H9 (cell line): Measurements from ENCODE around the gene MYH9. TPM values are rescaled to one million over a fixed set of nuclear protein-coding genes. Genes with fewer than 3 reads are reported as not detected.

Source experiments
- DNase-seq: peaks from one replicate; pipeline ENCODE4 v3.0.0-alpha.2; 2017
- H2AFZ ChIP-seq: one replicate; pipeline ENCODE4 v1.6.1; 2013; ENCODE audit warnings: mild to moderate bottlenecking, low read length, control low read depth, moderate library complexity
- H2AK5ac ChIP-seq: 2 replicates; pipeline ENCODE4 v1.6.1; 2013; ENCODE audit warnings: low read length, control low read depth, mixed read lengths; ENCODE audit not compliant: insufficient read length
- H2BK120ac ChIP-seq: one replicate; pipeline ENCODE4 v1.6.1; 2013; ENCODE audit warnings: low read depth, mild to moderate bottlenecking, low read length, control low read depth, inconsistent platforms; ENCODE audit not compliant: poor library complexity, severe bottlenecking
- H2BK12ac ChIP-seq: 2 replicates; pipeline ENCODE4 v1.6.1; 2013; ENCODE audit warnings: low read length, control low read depth, mixed read lengths, low read depth; ENCODE audit not compliant: insufficient read length
- H2BK15ac ChIP-seq: 2 replicates; pipeline ENCODE4 v1.6.1; 2013; ENCODE audit warnings: low read depth, low read length, control low read depth
- H2BK20ac ChIP-seq: one replicate; pipeline ENCODE4 v1.6.1; 2013; ENCODE audit warnings: low read depth, mild to moderate bottlenecking, low read length, control low read depth, inconsistent platforms; ENCODE audit not compliant: poor library complexity, severe bottlenecking
- H2BK5ac ChIP-seq: 2 replicates; pipeline ENCODE4 v1.6.1; 2013; ENCODE audit warnings: low read length, control low read depth, mixed read lengths; ENCODE audit not compliant: insufficient read length
- H3K14ac ChIP-seq: 2 replicates; pipeline ENCODE4 v1.6.1; 2013; ENCODE audit warnings: low read length, control low read depth; ENCODE audit not compliant: insufficient read depth
- H3K18ac ChIP-seq: 2 replicates; pipeline ENCODE4 v1.6.1; 2013; ENCODE audit warnings: low read depth, mild to moderate bottlenecking, mixed read lengths, low read length, control low read depth; ENCODE audit not compliant: insufficient read length
- H3K23ac ChIP-seq: 2 replicates; pipeline ENCODE4 v1.6.1; 2013; ENCODE audit warnings: low read length, control low read depth, mixed read lengths, low read depth; ENCODE audit not compliant: insufficient read length
- H3K23me2 ChIP-seq: 2 replicates; pipeline ENCODE4 v1.6.1; 2013; ENCODE audit warnings: low read depth, mild to moderate bottlenecking, mixed read lengths, low read length, control low read depth; ENCODE audit not compliant: insufficient read length, poor library complexity, severe bottlenecking
- H3K27ac ChIP-seq: 2 replicates; pipeline ENCODE4 v1.5.1; 2013; ENCODE audit warnings: low read length, control low read depth, mixed read lengths, low read depth; ENCODE audit not compliant: insufficient read length
- H3K27me3 ChIP-seq: 2 replicates; pipeline ENCODE4 v1.6.1; 2013; ENCODE audit warnings: low read length, control low read depth, inconsistent platforms; ENCODE audit not compliant: insufficient read depth
- H3K4ac ChIP-seq: 2 replicates; pipeline ENCODE4 v1.6.1; 2013; ENCODE audit warnings: low read depth, mild to moderate bottlenecking, control low read depth, inconsistent platforms, low read length, moderate library complexity
- H3K4me1 ChIP-seq: 2 replicates; pipeline ENCODE4 v1.6.1; 2013; ENCODE audit warnings: low read length, control low read depth, inconsistent platforms; ENCODE audit not compliant: insufficient read depth
- H3K4me2 ChIP-seq: 2 replicates; pipeline ENCODE4 v1.6.1; 2013; ENCODE audit warnings: low read length, control low read depth, mixed read lengths; ENCODE audit not compliant: insufficient read length, insufficient read depth
- H3K56ac ChIP-seq: 2 replicates; pipeline ENCODE4 v1.6.1; 2013; ENCODE audit warnings: low read depth, mild to moderate bottlenecking, mixed read lengths, low read length, control low read depth; ENCODE audit not compliant: insufficient read length
- H3K79me1 ChIP-seq: 2 replicates; pipeline ENCODE4 v1.6.1; 2013; ENCODE audit warnings: low read depth, mild to moderate bottlenecking, moderate library complexity, low read length, control low read depth, inconsistent platforms; ENCODE audit not compliant: insufficient read depth, poor library complexity, severe bottlenecking
- H3K79me2 ChIP-seq: 2 replicates; pipeline ENCODE4 v1.6.1; 2013; ENCODE audit warnings: low read length, control low read depth, inconsistent platforms; ENCODE audit not compliant: insufficient read depth
- H3K9ac ChIP-seq: 2 replicates; pipeline ENCODE4 v1.6.1; 2013; ENCODE audit warnings: low read length, control low read depth, mixed read lengths; ENCODE audit not compliant: insufficient read length; ENCODE audit errors: extremely low read depth
- H3K9me3 ChIP-seq: one replicate; pipeline ENCODE4 v1.6.1; 2013; ENCODE audit warnings: low read depth, low read length, inconsistent platforms; ENCODE audit not compliant: control insufficient read depth
- H3T11ph ChIP-seq: one replicate; pipeline ENCODE4 v1.6.1; 2013; ENCODE audit warnings: mild to moderate bottlenecking, low read length, control low read depth, inconsistent platforms
- H4K20me1 ChIP-seq: one replicate; pipeline ENCODE4 v1.6.1; 2013; ENCODE audit not compliant: control insufficient read depth, insufficient read length, insufficient read depth
- H4K5ac ChIP-seq: 2 replicates; pipeline ENCODE4 v1.6.1; 2013; ENCODE audit warnings: low read depth, mild to moderate bottlenecking, mixed read lengths, low read length, control low read depth; ENCODE audit not compliant: insufficient read length
- H4K8ac ChIP-seq: replicated peaks from 2 replicates; pipeline ENCODE4 v1.6.1; 2013; ENCODE audit warnings: low read length, control low read depth, mixed read lengths, low read depth; ENCODE audit not compliant: insufficient read length
- H4K91ac ChIP-seq: 2 replicates; pipeline ENCODE4 v1.6.1; 2013; ENCODE audit warnings: low read depth, mild to moderate bottlenecking, moderate library complexity, mixed read lengths, low read length, control low read depth; ENCODE audit not compliant: insufficient read length
- H3K27ac Mint-ChIP-seq, 3 experiments: 2 replicates in 2 of 3; 3 replicates in 1 of 3; pipeline ENCODE4 v1.8.0; 2020 to 2021; ENCODE audit warnings: mixed read lengths in 3 of 3, mild to moderate bottlenecking in 1 of 3, moderate library complexity in 1 of 3
- H3K27me3 Mint-ChIP-seq: 2 replicates; pipeline ENCODE4 v1.8.0; 2021; ENCODE audit warnings: low read depth, mild to moderate bottlenecking, moderate library complexity, mixed read lengths
- H3K36me3 Mint-ChIP-seq, 3 experiments: 2 replicates in 2 of 3; 3 replicates in 1 of 3; pipeline ENCODE4 v1.8.0; 2020 to 2021; ENCODE audit warnings: low read depth in 3 of 3, mixed read lengths in 3 of 3; ENCODE audit not compliant: insufficient read depth in 1 of 3
- H3K4me1 Mint-ChIP-seq, 2 experiments: 2 replicates each; pipeline ENCODE4 v1.8.0; 2020; ENCODE audit warnings: mixed read lengths in 2 of 2
- H3K4me3 Mint-ChIP-seq, 2 experiments: 2 replicates in 1 of 2; 3 replicates in 1 of 2; pipeline ENCODE4 v1.8.0; 2020 to 2021; ENCODE audit warnings: mild to moderate bottlenecking in 2 of 2, mixed read lengths in 2 of 2, moderate library complexity in 1 of 2
- H3K9me3 Mint-ChIP-seq, 2 experiments: 2 replicates in 1 of 2; 3 replicates in 1 of 2; pipeline ENCODE4 v1.8.0; 2020; ENCODE audit warnings: mild to moderate bottlenecking in 2 of 2, mixed read lengths in 2 of 2, moderate library complexity in 1 of 2
- CTCF ChIP-seq: fragments of 200-600 bp; sonication (generic); conservative IDR thresholded peaks from 3 replicates; pipeline ENCODE4 v1.8.0; 2021; ENCODE audit warnings: antibody characterized with exemption, mild to moderate bottlenecking
- WGBS: extraction: QIAGEN DNeasy Blood & Tissue Kit; methylation state at CpG from one replicate; pipeline ENCODE4 v1.1.7; 2013; ENCODE audit warnings: missing lambda C conversion rate, low lambda C conversion rate, mixed read lengths; ENCODE audit not compliant: insufficient read length; ENCODE audit errors: extremely low coverage; 5-methylcytosine and 5-hydroxymethylcytosine counted together
- total RNA-seq: library from RNA; stranded (reverse); gene quantifications from 2 replicates; pipeline ENCODE4 v1.2.1, GENCODE V29; 2021

Gene MYH9
- total RNA-seq, 1 experiment from 2014 or later, result 266 TPM

DNA sequence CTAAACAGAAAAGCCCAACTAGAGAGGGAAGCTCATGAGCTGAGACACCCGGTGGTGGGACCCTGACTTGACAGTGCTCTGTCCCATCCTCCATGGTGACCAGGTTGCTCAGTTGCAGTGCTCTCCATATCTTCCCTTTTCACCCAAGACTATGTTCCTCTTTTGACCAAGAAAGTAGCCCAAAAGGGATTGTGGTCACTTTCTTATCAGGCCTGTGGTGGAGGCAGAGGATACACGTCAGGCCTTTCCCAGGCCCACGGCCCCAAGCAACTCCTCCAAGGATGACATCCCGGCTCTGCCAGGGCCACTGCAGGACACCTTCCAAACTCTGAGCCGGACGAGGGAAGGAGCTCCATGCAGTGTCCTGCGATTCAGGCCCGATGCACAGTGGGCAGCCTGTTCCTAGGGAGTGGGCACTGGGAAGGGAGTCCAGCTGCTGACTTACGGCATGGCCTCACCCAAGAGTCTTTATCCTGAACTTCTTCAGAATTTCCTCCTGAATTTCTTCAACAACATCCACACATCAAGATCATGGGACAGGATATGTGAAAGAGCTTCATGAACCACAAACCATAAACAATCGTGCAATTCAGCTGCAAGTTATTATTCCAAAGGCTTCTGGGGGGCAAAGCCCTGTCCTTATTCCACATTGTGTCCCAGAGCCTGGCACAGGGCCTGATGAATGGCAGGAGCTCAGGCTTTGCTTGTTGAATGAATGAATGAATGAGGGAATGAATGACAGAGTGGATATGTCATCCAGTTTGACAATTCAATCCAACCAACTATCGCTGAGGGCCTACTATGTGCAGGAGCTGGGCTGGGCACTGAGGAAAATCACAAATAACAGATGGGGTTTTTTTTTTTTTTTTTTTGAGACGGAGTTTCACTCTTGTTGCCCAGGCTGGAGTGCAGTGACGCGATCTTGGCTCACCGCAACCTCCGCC lies 36.0 kb upstream of the MYH9 start:
- H2AFZ ChIP-seq, result no peak overlapping the region
- H4K8ac ChIP-seq, result no peak overlapping the region
- Mint-ChIP-seq H3K9me3 (no peaks in the 10 kb centered on the region; a peak in 1 of 5 replicates), H3K27me3 (no peaks in the 10 kb centered on the region), H3K27ac (no peak overlapping the region), H3K4me3 (no peak overlapping the region), H3K4me1 (peaks cover 18 to 33% of the 10 kb centered on the region in 2 experiments), H3K36me3 (no peaks in the 10 kb centered on the region)
- no peak; the same call in 2 of the 3 replicates for TF ChIP-seq CTCF
- no peak overlapping the region for H3K9ac ChIP-seq
- DNase-seq, result no peak
- H2BK15ac ChIP-seq, result no peak overlapping the region
- H2BK5ac ChIP-seq, result no peak overlapping the region
- no peak overlapping the region for H3K56ac ChIP-seq
- H3K4me1 ChIP-seq, result no peaks in the 10 kb centered on the region
- H3T11ph ChIP-seq, result no peak overlapping the region
- no CpG with 5 or more reads among the region's 16 CpGs for WGBS
- H3K4me2 ChIP-seq, result no peak overlapping the region
- H3K18ac ChIP-seq, result no peak overlapping the region
- H4K20me1 ChIP-seq, result no peaks in the 10 kb centered on the region
- no peak overlapping the region for H3K27ac ChIP-seq
- no peak overlapping the region for H2BK120ac ChIP-seq
- no peak overlapping the region for H2BK12ac ChIP-seq
- no peak overlapping the region for H4K5ac ChIP-seq
- H3K4ac ChIP-seq, result no peak overlapping the region
- no peak overlapping the region for H3K14ac ChIP-seq
- no peaks in the 10 kb centered on the region for H3K79me1 ChIP-seq
- H2BK20ac ChIP-seq, result no peak overlapping the region
- no peaks in the 10 kb centered on the region for H3K27me3 ChIP-seq
- H3K9me3 ChIP-seq, result no peaks in the 10 kb centered on the region
- no peaks in the 10 kb centered on the region for H3K79me2 ChIP-seq
- H3K23me2 ChIP-seq, result no peaks in the 10 kb centered on the region
- no peak overlapping the region for H4K91ac ChIP-seq
- no peak overlapping the region for H2AK5ac ChIP-seq
- no peak overlapping the region for H3K23ac ChIP-seq
